Effector CD4-positive, alpha-beta T cell (primary cell): ENCODE results near the gene TTC39A. TPM values are rescaled to one million over a fixed set of nuclear protein-coding genes. Genes with fewer than 3 reads are reported as not detected.

Experiments used
- DNase-seq: peaks from one replicate; pipeline ENCODE4 v3.0.0-alpha.2; 2020
- total RNA-seq: gene quantifications from one replicate; lab custom pipeline; 2026; lab: John Stamatoyannopoulos, UW

TTC39A gene
- not detected for total RNA-seq

GRCh38 chr1:51330331-51331201, at the start of gene TTC39A:
TSS of gene TTC39A (minus strand) at chr1:51330562. CDS start at chr1:51330477, 85 bp downstream.
- no peak for DNase-seq

GRCh38 chr1:51378871-51379270, 48.5 kb upstream of the TTC39A start:
- DNase-seq: no peak

- DNase-seq: no peak
Observed at GRCh38 chr1:51373898-51374297, 43.5 kb upstream of the TTC39A start.

- no peak for DNase-seq
Observed at GRCh38 chr1:51372561-51372960, 42.2 kb upstream of the TTC39A start.

GRCh38 chr1:51369171-51369570, 38.8 kb upstream of the TTC39A start:
- DNase-seq: no peak

GRCh38 chr1:51365774-51366173, 35.4 kb upstream of the TTC39A start:
- DNase-seq: no peak

- DNase-seq: no peak
Observed at GRCh38 chr1:51359879-51360278, 29.5 kb upstream of the TTC39A start.

- DNase-seq: no peak
Observed at GRCh38 chr1:51355382-51355781, 25.0 kb upstream of the TTC39A start.

- no peak for DNase-seq
Observed at GRCh38 chr1:51354416-51354815, 24.1 kb upstream of the TTC39A start.

- DNase-seq: no peak
Observed at GRCh38 chr1:51351907-51352306, 21.5 kb upstream of the TTC39A start.

- DNase-seq: no peak
Observed at GRCh38 chr1:51349862-51350261, 19.5 kb upstream of the TTC39A start.

GRCh38 chr1:51348147-51348527, 17.8 kb upstream of the TTC39A start:
- DNase-seq: no peak

- DNase-seq: no peak
Observed at GRCh38 chr1:51347398-51348146, 17.2 kb upstream of the TTC39A start.

GRCh38 chr1:51346086-51346942, 16.0 kb upstream of the TTC39A start:
- no peak for DNase-seq

GRCh38 chr1:51345300-51345687, 14.9 kb upstream of the TTC39A start:
- DNase-seq: no peak

GRCh38 chr1:51344602-51345299, 14.4 kb upstream of the TTC39A start:
- DNase-seq: no peak

GRCh38 chr1:51344276-51344601, 13.9 kb upstream of the TTC39A start:
- no peak for DNase-seq

GRCh38 chr1:51343624-51344023, 13.3 kb upstream of the TTC39A start:
- DNase-seq: no peak

- no peak for DNase-seq
Observed at GRCh38 chr1:51342591-51343206, 12.3 kb upstream of the TTC39A start.

- DNase-seq: no peak
Observed at GRCh38 chr1:51341876-51342496, 11.6 kb upstream of the TTC39A start.

GRCh38 chr1:51340380-51340779, 10.0 kb upstream of the TTC39A start:
- DNase-seq: no peak

GRCh38 chr1:51336711-51337110, 6.3 kb upstream of the TTC39A start:
- no peak for DNase-seq
